SW 1271 (cell line): Measurements from ENCODE around the gene ZP1.
"Not testable (repeated sequence)": the region's sequence is repeated elsewhere in the genome, so short reads cannot be mapped to it uniquely, and the experiment has no call there.

ENCODE experiments used
- DNase-seq, 2 experiments: peaks; one replicate each; lab custom pipeline; 2025; lab: John Stamatoyannopoulos, UW

The ZP1 gene

DNA sequence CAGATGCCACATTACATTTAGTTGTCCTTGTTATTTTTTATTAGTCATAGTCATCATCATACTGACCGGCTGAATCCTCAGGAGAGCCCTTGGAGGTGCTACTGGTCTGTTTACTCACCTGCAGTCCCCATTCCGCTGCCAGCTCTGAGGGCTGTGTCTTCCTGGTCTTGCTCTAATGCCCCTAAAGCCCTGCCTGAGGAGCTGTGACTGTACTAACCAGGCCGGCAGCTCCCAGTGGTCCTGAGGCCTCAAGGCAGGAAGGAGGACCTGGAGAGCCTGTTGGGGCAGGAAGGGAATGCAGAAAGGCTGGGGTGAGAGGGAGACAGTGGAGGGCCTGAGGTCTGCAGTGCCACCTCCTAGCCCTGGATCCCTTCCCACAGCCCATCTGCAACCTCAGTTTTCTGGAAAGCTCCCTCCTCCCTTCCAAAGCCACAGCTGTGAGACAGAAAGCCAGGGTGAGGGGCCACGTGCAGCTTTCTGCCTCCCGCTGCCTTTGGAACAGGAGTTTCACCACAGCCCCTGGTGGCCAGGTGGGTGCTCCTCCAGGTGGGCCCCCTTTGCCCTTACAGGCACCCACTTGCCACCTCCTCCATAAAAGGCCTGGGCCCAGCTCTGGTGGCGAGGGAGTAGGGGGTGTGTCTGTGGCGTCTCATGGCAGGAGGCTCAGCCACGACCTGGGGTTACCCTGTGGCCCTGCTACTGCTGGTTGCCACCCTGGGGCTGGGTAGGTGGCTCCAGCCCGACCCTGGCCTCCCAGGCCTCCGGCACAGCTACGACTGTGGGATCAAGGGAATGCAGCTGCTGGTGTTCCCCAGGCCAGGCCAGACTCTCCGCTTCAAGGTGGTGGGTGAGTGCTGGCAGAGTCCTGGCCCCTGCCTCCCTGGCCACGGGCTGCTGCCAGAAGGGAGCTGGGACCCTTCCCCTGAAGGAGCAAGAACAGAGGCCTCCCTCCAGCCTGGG lies at the start of gene ZP1:
Gene ZP1, plus strand, starts transcription at position 632 of the 960 bp plus-strand sequence. Its CDS starts 20 bp downstream, at position 652.
- DNase-seq: no peak

- no peak for DNase-seq
These were observed 49.3 kb upstream of the ZP1 start for GRCh38 chr11:60818057-60818456.

GRCh38 chr11:60821827-60822599 lies 45.3 kb upstream of the ZP1 start:
- DNase-seq: no peak

DNA sequence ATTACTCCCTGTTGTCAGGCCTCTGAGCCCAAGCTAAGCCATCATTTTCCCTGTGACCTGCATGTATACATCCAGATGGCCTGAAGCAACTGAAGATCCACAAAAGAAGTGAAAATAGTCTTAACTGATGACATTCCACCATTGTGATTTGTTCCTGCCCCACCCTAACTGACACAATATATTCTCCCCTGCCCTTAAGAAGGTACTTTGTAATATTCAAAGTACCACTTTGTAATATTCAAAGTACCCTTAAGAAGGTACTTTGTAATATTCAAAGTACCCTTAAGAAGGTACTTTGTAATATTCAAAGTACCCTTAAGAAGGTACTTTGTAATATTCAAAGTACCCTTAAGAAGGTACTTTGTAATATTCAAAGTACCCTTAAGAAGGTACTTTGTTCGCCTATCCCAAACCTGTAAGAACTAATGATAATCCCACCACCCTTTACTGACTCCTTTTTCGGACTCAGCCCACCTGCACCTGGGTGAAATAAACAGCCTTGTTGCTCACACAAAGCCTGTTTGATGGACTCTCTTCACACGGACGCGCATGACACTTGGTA lies 43.5 kb upstream of the ZP1 start:
- not testable (repeated sequence) for DNase-seq

- no peak for DNase-seq
These were observed 42.2 kb upstream of the ZP1 start for GRCh38 chr11:60825118-60825517.

DNA sequence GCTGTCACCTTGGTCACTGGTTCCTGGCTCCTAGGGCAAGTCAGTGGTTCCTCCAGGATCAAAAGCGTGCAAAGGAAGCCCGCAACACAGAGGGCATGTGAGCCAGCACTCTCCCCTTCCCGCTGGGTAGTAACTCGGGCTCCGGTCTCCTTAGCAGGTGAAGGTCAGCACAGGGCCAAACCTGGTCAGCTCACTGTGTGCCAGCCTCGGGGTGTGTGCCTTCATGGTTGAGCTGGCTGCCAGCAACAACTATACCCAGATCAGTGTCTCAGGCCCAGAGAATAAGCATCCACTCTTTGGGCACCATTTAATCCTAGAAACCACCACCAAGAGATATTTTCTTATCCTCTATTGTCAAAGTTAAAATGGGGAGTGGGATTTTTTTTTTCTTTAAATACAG lies 41.6 kb upstream of the ZP1 start:
- DNase-seq: no peak

GRCh38 chr11:60830478-60831142 lies 36.7 kb upstream of the ZP1 start:
- no peak for DNase-seq

- peak in 1 of 2 experiments; percentile 75 for DNase-seq
These were observed 36.2 kb upstream of the ZP1 start for GRCh38 chr11:60831143-60831500.

DNA sequence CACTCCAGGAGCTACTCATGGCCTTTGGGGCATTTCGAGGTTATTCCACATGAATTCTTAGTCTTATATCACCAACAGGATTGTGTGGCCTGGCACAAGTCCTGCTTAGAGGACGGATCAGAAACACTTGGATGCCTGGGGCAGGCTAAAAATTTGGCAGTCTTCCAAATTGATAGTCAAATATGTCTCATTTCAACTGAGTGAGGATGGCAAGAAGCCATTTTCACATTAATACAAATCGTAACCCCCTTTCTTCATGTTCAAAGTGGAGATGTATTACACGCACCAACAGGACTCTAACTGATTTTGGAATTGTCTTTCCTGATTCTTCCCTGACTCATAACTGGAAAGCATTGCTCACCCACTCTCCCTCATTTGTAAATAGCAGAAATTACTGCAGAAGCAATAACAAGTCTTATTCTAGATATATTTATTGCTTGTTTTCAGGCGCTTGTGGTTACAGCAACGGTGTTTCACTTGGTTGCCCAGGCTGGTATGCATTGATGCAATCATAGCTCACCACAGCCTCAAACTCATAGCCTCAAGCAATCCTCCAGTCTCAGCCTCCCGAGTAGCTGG lies 35.8 kb upstream of the ZP1 start:
- no peak for DNase-seq

GRCh38 chr11:60834742-60835533 lies 32.4 kb upstream of the ZP1 start:
- DNase-seq: no peak

DNA sequence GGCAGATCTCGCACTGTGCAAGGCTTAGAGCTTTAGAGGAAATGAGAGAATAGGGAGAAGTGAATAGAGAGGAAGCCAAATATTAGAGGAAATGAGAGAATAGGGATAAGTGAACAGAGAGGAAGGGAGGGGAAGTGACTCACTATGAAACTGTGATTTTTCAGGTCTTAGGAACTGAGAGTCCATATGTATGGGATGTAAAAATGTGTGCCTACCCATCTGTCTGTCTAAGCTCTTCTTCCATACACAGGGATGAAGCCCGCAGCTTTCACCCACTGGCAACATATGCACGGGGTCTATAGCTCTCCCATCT lies 31.9 kb upstream of the ZP1 start:
- no peak for DNase-seq

- no peak for DNase-seq
These were observed 30.4 kb upstream of the ZP1 start for GRCh38 chr11:60836866-60837515.

DNA sequence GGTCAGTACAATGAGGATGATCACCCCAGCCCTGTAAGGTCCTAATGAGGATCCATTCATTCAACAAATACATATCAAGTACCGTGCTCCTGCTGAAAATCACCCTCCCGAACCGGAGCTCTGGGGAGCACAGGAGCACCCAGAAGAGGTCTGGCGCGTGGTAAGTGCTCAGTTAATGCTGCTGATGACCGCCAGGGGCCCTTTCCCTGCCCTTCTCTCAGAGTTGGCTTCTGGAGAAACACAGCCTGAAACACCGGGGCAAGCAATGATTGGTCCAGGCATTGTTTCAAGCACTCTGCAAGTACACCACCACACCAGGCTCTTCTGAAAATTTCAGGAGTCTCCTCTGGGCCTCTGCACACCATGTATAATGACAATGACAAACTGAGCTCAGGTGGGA lies 29.2 kb upstream of the ZP1 start:
- no peak for DNase-seq

DNA sequence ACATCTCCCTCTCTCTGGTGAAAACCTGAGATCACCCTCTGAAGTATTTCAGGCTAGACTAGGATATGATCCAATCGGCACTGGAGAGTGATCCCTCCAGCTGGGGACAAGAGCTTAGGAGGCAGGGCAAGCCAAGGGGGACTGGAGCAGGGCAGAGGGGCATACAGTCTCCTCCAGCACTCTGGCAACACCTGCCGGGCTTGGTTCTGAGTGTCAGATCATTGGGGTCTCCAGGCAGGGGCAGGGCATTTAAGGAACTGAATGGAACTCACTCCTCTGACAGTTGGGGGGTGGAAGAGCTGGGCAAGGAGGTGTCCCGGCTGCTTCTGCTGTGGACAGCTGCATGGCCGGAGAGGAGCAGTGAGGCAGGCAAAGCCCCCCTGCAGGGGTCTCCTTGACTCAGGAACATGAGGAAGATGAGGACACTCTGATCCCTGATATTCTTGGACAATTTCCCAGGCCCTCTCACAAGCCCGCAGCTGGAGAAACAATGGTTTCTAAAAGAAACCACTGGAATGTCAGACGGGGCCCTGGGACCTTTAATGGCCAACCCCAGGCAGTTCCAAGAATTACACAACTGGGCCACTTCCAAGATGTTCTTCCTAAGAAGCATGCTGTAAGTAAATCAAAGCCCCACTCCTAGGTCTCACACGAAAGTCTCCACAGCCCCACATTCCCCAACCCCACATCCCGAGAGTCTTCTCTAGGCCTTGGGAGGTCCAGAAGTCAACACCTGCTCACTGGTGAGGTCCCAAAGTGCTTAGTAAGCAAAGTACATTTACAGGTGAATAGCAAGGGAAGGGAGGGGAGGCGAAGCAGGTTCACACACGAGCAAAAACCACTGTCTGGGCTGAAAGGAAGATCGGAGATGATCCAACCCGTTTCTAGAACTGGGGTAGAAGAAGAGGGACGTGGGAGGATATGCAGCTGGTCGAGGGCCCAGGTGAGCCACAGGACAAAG lies 26.6 kb upstream of the ZP1 start:
- no peak for DNase-seq

DNA sequence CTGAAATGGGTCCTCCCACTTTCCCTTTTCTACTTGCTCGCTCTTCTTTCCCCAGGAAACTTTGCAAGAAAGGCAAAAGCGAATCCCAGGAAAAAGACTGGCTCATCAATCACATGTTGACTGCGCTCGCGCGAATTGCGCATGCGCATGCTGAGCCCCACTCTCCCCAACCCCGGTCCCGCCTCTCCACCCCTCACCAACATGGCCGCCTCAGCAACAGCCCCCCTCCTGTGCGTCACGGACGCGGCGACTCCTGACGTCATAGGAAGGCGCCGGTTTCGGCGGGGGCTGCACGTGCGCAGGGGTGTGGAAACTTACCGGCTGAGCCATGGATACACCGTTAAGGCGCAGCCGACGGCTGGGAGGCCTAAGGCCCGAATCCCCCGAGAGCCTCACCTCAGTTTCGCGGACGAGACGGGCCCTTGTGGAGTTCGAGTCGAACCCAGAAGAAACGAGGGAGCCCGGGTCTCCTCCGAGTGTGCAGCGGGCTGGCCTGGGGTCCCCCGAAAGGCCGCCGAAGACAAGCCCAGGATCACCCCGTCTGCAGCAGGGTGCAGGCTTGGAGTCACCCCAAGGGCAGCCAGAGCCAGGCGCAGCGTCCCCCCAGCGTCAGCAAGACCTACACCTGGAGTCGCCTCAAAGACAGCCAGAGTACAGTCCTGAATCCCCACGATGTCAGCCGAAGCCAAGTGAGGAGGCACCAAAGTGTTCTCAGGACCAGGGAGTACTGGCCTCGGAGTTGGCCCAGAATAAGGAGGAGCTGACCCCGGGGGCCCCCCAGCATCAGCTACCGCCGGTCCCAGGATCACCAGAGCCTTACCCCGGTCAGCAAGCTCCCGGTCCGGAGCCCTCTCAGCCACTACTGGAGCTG lies 25.3 kb upstream of the ZP1 start, which contains the start of gene CCDC86:
Gene CCDC86, plus strand, starts transcription at position 317 of the 871 bp plus-strand sequence. Its CDS starts 12 bp downstream, at position 329.
- peak; percentile 80 to 88 for DNase-seq

DNA sequence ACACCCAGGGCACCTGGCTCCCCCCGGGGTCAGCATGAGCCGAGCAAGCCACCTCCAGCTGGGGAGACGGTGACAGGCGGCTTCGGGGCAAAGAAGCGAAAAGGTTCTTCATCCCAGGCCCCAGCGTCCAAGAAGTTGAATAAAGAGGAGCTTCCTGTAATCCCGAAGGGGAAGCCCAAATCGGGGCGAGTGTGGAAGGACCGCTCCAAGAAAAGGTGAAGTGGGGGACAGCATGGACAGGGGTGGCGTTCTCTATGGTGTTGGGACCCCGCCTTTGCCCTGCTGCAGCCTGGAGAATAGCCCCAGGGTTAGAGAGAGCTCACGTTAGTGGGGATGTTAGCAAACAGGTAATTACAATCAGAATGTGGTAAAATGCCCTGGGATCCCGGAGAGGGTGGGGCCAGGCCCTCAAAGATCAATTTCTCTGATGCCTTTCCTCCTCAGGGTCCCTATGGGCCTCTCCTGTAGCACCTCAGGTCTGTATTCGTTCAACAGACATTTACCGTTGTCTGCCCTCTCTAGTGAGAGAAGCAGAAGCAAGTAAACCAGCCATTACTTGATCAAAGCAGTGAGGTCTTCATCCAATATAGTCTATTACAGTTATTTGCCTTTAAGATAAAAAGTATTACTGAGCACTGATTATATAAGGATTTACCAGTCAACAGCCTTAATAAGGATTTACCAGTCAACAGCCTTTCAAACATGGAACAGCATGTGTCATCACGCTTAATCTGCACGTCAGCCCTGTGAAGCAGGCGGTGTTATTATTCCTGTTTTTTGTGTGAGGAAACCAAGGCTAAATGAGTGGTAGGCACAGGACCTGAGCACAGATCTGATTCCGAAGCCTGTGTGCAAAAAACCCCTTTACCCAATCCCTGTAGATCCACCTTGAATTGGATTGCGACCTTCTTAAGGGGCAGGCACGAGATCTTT lies 24.4 kb upstream of the ZP1 start:
- no peak for DNase-seq
